GM15510 (cell line): ENCODE results near the gene PLEKHG1.

Source experiments
- POLR2A ChIP-seq: IDR thresholded peaks from 3 replicates; pipeline ENCODE4 v1.6.1; 2011; ENCODE audit warnings: borderline replicate concordance; ENCODE audit not compliant: insufficient read length; ENCODE audit errors: extremely low read depth

The PLEKHG1 gene

DNA sequence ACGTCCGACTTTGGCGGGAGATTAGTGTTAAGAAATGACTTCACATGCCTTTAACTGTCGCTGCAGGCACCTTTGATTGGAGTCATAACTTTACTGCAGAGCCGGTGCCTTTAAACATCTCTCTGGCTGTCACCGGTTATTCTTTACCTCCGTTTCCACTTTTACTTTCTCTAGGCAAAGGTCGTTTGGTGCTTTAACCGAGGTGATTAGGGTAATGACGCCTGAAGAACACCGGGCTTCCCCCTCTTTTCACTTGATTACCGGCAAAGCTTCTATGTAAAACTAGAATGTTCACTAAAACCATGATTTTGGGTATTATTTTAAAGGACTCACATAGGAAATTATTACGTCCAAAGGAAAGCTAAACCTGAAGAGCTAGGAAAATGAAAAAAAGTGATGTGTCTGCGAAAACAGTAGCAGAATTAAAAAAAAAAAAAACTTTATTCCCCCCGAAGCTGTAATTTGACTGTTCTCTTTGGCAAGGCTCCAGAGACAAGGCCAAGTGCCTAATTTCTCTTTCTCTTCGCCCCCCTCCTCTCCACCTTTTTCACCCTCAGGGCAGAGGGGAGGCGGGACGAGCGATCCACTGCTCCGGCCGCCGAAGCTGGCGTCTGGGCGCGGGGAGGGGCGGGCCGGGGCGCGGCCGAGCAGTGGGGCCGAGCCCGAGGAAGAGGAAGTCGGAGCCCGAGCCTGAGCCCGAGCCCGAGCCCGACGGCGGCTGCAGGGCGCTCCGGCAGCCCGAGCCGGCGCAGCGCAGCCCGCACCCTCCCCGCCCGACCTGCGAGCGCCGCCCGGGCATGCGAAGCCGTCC is at the start of gene PLEKHG1:
TSS of gene PLEKHG1 (plus strand) at position 687 of the 811 bp plus-strand sequence. CDS start 133,797 bp downstream, outside the sequence.
- TF ChIP-seq POLR2A: no peak

DNA sequence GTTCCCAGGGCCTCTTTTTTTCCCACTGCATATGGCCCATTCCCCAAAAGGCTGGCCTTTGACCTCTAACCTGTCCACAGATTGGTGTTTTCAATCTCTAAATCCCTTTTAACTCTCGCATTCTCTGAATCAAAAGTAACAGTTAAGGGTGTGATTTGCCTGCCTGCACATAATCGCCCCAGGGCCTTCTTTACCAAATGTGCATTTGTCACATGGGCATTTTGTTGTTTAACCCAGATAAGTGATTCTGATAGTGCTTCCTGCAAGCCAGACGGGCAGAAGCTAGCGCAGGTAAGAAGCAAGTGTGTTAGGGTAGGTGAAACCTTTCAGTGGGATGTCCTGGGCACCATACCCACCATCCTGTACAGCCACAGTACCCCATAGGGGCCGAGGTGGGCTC is 49.4 kb upstream of the PLEKHG1 start:
- no peak for TF ChIP-seq POLR2A

DNA sequence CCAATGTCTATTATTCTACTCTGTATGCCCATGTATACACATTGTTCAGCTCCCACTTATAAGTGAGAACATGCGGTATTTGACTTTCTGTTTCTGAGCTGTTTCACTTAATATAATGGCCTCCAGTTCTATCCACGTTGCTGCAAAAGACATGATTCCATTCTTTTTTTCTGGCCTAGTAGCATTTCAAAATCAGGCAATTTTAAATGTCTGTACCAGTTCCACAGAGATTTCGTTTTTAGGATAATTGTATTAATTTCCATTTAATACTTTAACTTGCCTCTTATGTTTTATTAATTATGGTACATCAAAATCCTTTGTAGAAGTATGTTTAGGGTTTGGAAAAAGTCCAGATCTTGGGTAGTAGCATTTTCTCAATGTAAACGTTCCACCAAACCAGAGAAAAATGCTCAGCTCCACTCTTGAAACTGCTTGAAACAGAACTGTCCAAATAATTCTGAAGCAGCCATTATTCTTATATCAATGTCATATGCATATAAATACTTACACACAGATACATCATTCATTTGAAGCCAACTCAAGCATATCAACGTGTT is 42.6 kb upstream of the PLEKHG1 start:
- TF ChIP-seq POLR2A: no peak

DNA sequence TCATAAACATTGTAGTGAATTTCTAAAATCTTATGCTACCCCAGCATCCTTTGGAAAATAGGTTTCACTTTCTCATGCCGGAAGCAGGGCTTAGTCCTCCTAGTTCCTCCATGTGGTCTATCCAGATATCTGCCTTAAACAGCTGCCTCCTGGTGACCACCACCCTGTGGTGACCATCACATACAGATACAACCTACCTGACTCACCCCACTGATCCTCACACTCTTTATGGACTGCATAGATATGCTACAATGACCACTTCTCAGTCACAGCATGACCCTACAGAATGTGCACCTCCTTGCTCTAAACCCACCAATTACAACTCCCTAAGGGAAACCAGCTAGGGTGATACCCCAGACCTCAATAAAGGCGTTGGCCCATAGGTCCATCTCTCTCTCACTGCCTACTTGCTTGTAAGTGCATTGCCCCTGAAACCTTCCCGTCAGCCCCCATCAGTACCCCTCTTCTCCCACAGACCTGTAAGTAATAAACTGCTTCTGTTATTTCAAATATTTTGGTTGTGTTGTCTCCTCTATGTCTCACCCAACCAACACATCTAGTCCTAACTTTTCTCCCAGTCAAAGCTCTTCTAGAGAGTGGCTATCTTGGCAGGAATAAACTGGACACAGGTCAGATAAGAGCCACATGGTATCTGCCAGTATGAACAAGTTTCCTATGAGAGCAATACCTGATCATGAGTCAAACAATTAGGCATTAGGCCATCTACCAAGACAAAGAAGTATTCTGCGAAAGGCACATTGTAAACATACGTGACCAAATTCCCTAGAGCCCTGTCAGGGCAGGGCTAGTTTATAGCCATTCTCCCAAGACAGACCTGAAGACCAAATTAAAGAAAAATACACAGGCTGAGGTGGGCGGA is 39.4 kb upstream of the PLEKHG1 start:
- TF ChIP-seq POLR2A: no peak

DNA sequence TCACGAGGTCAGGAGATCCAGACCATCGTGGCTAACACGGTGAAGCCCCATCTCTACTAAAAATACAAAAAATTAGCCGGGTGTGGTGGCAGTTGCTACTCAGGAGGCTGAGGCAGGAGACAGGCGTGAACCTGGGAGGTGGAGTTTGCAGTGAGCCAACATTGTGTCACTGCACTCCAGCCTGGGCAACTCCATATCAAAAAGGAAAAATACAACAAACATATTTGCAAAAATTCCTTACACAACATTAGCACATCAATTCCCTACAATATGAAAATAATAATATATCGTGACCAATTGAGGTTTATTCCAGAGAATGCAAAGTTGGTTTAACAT is 38.8 kb upstream of the PLEKHG1 start:
- no peak for TF ChIP-seq POLR2A

DNA sequence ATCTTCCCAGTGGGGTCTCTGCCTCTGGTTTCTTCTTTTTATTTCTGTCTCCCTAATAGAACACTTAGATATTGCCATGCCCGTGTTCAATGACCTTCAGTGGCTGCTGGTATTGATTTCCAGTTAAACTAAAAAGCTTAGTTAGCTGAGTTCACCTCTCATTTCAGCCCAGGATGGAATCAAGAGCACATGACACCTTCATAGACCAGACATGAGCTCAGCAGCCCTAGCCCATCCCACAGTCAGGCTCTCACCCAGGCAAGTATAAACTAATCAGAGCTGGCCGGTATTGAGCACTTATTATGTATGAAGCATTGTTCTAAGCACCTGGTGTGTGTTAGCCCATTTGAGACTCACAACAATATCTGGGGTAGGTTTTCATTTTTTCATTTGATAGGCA is 33.7 kb upstream of the PLEKHG1 start:
- TF ChIP-seq POLR2A: no peak

DNA sequence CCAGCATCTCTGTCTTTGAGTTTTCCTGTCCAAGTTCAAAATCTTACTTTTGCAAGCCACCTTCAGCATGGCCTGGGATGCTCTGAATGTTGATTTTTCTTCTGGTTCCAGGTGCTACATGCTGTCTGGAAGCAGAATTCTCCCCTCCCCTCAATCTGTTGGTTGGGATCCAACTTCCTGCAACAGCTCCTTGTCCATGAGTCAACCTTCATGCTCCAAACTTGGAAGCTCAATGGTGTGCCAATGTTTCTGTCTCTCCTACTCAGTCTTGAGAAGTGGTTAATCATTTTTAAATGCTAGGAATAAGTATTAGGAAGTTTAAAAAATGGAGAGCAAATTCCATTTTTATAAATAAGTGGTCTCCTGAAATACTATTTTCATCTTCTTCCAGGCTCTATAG is 33.2 kb upstream of the PLEKHG1 start:
- TF ChIP-seq POLR2A: no peak

DNA sequence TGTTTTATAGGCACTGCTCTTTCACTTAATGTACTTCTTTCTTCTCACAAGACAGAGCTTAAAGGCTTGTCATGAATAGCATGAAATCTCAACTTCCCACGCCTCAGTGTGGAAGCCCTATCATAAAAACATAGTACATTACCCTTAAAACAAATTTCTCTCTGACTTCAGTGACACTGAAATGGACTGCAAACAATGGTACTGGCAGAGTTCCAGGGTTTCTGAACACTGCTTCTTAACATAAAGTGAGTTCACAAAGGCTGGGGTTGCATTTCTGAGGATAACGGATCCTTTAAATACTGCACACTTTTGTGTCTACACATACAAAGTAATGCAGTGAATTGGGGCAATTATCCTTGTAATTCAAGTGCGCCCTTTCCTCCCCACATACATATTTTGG is 32.3 kb upstream of the PLEKHG1 start:
- TF ChIP-seq POLR2A: no peak

DNA sequence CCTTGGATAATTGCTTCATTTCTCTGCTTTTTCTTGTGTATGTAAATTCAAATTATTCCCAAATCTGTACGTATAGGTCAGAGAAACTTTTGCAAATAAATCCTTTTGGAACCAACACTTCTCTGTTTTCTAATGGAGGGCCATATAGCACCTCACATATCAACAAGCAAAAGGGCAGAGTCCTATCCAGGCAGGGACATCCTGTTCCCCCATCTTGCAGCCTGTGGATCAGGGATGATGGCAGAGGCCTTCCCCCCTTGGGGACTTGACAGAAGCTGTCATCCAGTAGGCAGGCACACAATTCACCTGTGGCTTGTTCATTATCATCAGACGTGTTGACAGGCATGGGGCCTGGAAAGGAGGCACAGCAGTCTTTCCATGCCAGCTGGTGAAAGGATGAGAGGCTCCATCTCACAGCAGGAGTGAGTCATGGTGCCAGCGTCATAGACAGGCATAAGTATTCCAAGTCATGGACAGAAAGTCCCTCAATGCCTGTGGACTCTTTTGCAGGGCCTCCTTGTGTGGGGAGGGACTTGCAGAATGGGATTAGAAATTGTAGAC is 31.8 kb upstream of the PLEKHG1 start:
- no peak for TF ChIP-seq POLR2A

DNA sequence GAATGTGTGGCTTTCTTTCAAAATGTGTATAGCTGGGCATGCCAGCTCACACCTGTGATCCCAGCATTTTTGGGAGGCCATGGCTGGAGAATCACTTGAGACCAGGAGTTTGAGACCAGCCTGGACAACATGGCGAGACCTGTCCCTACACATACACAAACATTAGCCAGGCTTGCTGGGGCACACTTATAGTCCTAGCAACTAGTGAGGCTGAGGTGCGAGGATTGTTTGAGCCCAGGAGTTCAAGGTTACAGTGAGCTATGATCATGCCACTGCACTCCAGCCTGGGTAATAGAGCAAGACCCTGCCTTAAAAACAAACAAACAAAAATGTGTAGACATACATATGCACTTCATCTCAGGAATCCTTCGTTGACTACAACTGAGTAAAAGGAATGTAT is 31.1 kb upstream of the PLEKHG1 start:
- TF ChIP-seq POLR2A: no peak

DNA sequence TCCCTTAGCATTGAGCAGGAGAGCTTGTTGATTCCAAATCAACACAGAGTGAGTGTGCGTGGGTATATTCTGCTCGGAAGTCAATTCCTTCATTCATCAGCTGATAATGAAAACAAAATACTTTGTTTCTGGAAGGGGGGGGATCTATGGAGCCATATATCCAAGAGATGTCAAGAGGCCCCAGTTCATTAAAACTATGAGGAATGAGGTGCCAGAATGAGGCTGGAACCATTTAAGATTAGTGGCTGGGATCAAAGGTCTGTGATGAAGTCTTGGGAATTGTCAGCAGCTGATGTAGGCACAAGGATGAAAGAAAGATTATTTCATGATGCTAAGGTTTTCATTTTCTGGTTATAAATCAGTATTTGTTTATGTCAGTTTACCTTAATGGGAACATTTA is 30.5 kb upstream of the PLEKHG1 start:
- no peak for TF ChIP-seq POLR2A

DNA sequence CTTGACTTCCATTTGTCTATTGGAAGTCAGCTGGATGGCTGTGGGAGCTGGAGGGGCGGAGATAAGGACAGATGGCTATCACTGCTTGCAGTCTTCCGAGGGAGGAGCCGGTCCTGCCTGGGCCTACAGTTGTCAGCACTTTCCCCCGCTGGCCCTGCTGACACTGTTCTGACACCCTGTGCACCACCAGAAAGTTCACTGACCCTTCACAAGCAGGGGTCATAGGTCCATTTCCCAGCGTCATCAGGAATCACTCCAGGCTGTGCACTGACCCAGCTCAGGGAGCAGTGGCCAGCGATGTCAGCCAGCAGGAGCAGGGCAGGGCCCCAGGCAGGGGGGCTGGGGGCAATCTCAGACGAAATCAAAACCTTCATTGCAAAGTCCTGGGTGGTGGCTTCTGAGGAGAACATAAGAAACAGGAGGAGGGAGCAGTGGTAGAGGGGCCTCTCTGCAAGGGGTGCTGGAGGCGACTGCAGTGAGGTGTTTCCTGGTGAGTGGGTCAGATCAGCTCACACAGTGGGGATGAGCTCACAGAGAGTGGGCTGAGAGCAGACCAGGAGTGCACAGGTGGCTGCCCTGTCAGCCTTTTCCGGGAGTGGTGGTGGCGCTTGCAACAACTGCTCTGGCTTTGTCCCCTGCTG is 26.5 kb upstream of the PLEKHG1 start:
- TF ChIP-seq POLR2A: no peak

DNA sequence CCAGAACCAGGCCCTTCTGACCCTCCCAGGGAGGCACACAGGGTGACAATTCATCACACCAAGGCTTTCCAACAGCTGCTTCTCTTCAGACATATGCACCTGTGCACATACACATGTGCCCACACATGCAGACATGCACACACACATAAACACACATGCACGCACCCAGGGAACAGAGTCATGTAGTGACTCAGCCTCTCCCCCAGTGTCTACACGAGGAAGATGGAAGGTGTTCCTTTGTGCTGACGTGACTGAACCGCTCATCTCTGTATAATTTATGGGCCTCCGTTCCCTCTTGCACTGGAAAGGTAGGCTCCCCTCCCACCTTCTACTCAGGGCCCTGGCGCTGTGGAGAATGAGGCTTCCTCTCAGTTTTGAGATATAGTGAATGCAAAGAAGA is 23.8 kb upstream of the PLEKHG1 start:
- TF ChIP-seq POLR2A: no peak

DNA sequence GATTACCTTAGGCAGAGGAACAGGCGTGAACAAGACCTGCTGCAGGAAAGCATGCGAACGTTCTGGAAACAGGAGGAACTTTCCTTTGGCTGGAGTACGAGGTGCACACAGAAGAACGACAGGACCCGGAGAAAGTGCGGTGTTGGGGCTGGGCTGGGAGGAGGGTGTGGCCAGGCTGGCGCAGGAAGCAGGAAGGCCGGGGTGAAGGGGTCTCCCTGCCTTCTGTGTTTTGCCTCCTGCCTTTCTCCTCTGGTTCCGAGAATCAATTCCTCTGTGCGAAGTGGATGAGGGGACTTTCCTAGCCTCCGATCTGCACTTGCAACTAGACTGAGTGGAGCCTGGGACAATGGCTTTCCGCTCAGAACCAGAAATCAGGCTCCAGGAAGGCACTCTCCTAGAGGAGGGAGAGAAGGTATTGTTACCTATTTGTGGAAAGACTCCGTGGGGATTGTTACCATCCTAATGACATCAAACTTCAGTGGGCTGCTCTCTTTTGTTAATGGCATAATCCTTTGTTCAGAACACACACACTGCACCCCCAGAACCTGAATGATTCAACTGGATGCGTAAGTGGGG is 22.9 kb upstream of the PLEKHG1 start:
- TF ChIP-seq POLR2A: no peak
